Left ventricle myocardium superior (tissue), 1 donor: ENCODE data around the gene RHO. TPM values are rescaled to one million over a fixed set of nuclear protein-coding genes. Genes with fewer than 3 reads are reported as not detected.
A peak's percentile ranks its signal among the peaks of the same experiment; 100 is the strongest.
"Not testable (repeated sequence)": the region's sequence is repeated elsewhere in the genome, so short reads cannot be mapped to it uniquely, and the experiment has no call there.

ENCODE experiments used
- ATAC-seq: fragments of 200-7000 bp; cut with Tn5 transposase; one replicate; pipeline ENCODE4 v1.9.1; 2020; ENCODE audit warnings: mild to moderate bottlenecking, moderate library complexity
- DNase-seq: peaks from one replicate; pipeline ENCODE4 v3.0.0-alpha.2; 2020
- intact Hi-C: fragments of 100-400 bp; cut with micrococcal nuclease; formaldehyde crosslinking; loops from one replicate; pipeline ENCODE4 v1.11.0; 2022
- total RNA-seq: library from RNA; stranded (reverse); fragmentation: NEBNext Ultra II Directional; extraction: Animal tissue kit (Norgen Biotek cat#: 25700); gene quantifications from one replicate; pipeline ENCODE4 v1.2.1, GENCODE V29; 2021
- donor health status: DM: no; HTN: yes; CAD: no; lungs with severe emphysema.

The RHO gene
- total RNA-seq, 1 donor from 2014 or later = not detected

DNA sequence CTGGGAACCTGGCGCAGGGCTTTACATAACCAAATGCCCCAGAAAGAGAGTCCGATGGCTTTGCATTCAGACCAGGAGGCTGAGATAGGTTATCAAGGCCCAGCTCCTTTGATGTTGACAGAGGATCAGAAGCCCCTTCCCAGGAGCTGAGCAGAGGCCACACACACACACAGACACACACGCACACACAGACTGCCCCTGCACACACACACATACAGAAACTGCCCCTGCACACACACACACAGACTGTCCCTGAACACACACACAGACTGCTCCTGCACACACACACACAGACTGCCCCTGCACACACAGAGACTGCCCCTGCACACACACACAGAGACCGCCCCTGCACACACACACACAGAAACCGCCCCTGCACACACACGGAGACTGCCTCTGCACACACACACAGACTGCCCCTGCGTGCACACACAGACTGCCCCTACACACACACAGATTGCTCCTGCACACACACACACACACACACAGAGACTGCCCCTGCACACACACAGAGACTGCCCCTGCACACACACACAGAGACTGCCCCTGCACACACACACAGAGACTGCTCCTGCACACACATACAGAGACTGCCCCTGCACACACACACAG is 12.5 kb upstream of the RHO start:
- DNase-seq, intact Hi-C loops, ATAC-seq: not testable (repeated sequence)

- ATAC-seq = no peak
- no peak for DNase-seq
- intact Hi-C loops = no loop called here
Measured at GRCh38 chr3:129517516-129517915, 10.9 kb upstream of the RHO start.

- ATAC-seq = no peak
- intact Hi-C loops = no loop called here
Measured at GRCh38 chr3:129518038-129518561, 10.3 kb upstream of the RHO start.

GRCh38 chr3:129518581-129518980 is 9.9 kb upstream of the RHO start:
- ATAC-seq (no peak), DNase-seq (no peak)
- intact Hi-C loops = no loop called here

More at GRCh38 chr3:129518038-129518561, 10.3 kb upstream of the RHO start:
- no peak for DNase-seq

DNA sequence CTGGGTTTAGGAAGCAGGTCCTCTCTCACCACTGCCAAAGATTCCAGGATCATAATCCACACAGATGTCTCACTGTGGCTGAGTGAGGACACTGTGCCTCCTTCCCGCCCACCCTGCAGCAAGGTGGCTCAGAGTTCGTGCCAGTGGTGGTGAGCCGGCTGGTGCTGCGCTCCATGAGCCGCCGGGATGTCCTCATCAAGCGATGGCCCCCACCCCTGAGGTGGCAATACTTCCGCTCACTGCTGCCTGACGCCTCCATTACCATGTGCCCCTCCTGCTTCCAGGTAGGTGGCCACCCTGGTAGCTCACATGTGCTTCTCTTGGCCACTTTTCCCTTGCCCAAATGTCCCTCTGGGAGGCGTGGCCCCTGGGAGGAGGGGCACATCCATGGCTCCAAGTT is 9.0 kb upstream of the RHO start:
- DNase-seq (no peak), ATAC-seq (no peak)
- intact Hi-C loops = no loop called here

- intact Hi-C loops = no loop called here
- ATAC-seq = no peak
Measured at GRCh38 chr3:129519896-129520715, 8.3 kb upstream of the RHO start.

GRCh38 chr3:129520960-129521359 is 7.5 kb upstream of the RHO start:
- intact Hi-C loops = no loop called here
- DNase-seq (no peak), ATAC-seq (no peak)

More at GRCh38 chr3:129519896-129520715, 8.3 kb upstream of the RHO start:
- no peak for DNase-seq

- no peak for DNase-seq
Measured at GRCh38 chr3:129521611-129522010, 6.8 kb upstream of the RHO start.

DNA sequence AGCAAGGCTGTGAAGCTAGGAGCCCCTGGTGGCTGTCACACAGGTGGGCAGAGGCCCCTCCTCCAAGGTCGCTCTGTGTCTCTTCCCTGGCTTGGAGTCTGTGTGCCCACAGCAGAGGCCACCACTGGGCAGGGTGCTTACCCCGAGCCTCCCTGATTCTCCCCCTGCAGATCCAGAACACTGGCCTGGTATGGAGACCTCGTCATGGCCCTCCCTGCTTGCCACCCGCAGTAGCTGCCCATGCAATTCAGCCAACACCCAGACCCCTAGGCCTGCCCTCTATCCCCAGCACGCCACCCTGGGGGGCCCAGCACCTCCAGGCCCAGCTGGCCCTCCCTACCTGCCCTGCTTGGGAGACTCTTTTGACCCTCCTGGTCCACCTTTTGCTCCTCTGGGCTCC is 5.5 kb upstream of the RHO start:
- intact Hi-C loops = no loop called here
- no peak for DNase-seq
- ATAC-seq = no peak

More at GRCh38 chr3:129521611-129522010, 6.8 kb upstream of the RHO start:
- intact Hi-C loops = no loop called here
- no peak for ATAC-seq

DNA sequence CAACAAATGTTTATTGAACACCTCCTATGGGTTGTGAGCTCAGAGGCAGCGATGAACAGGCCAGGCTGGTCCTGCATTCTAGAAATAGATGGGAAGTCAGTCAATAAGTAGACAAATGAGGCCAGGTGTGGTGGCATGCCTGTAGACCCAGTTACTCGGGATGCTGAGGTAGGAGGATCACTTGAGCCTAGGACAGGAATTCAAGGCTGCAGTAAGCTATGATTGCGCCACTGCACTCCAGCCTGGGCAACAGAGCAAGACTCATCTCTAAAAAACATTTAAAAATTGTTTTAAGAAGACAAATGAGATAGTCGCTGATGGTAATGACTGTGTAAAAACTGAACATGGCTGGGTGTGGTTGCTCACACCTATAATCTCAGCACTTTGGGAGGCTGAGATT is 4.4 kb upstream of the RHO start:
- ATAC-seq (no peak), DNase-seq (no peak)
- intact Hi-C loops = no loop called here

DNA sequence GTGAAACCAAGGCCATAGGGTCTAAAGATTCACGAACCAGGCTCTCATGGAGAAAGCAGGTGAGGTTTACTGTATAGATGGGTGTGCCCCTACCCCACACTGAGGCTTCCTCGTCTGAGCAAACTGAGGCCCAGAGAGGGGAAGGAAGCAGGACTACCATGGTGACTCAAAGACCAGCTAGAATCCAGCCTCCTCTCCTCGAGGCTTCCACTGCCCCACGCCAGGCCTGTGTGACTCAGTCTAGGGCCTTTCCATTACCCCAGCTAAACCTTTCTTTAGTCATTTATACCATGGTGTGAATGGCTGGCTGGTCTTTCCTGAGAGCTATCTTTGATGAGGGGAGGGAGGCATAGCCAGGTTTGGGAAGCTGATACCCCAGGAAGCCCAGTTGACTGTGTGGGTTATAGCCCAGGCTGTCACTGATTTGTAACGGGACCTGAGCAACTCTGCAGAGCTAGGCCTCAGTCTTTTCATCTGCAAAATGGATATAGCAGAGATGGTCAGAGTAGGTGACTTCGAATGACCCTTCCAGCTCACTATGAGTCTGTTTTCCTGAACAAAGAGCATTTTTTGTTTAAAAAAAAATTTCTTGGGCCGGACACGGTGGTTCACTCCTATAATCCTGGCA is 3.0 kb upstream of the RHO start:
- DNase-seq (no peak), ATAC-seq (no peak)
- intact Hi-C loops = no loop called here

GRCh38 chr3:129526121-129526900 is 2.1 kb upstream of the RHO start:
- intact Hi-C loops = no loop called here
- DNase-seq (no peak), ATAC-seq (peak; percentile 39)

- DNase-seq = no peak
- ATAC-seq = no peak
- intact Hi-C loops = no loop called here
Measured at GRCh38 chr3:129527262-129527661, 1.2 kb upstream of the RHO start.

- intact Hi-C loops = no loop called here
- no peak for ATAC-seq
- no peak for DNase-seq
Measured at GRCh38 chr3:129529436-129530210, 1.2 kb downstream of the RHO start.

GRCh38 chr3:129530251-129530791 is 1.9 kb downstream of the RHO start:
- DNase-seq = no peak
- ATAC-seq = no peak

GRCh38 chr3:129530821-129531220 is 2.4 kb downstream of the RHO start:
- no peak for DNase-seq
- no peak for ATAC-seq
- intact Hi-C loops = no loop called here

More at GRCh38 chr3:129530251-129530791, 1.9 kb downstream of the RHO start:
- intact Hi-C loops = no loop called here

GRCh38 chr3:129531699-129532098 is 3.3 kb downstream of the RHO start:
- DNase-seq (no peak), ATAC-seq (no peak)
- intact Hi-C loops = no loop called here

- intact Hi-C loops = no loop called here
- DNase-seq (no peak), ATAC-seq (no peak)
Measured at GRCh38 chr3:129532261-129532660, 3.8 kb downstream of the RHO start.
